ENCODE results near the gene MT1B.

GRCh38 chr16:56635441-56635967 is 16.2 kb upstream of the MT1B start:
- TF ChIP-seq, protein P1, sequence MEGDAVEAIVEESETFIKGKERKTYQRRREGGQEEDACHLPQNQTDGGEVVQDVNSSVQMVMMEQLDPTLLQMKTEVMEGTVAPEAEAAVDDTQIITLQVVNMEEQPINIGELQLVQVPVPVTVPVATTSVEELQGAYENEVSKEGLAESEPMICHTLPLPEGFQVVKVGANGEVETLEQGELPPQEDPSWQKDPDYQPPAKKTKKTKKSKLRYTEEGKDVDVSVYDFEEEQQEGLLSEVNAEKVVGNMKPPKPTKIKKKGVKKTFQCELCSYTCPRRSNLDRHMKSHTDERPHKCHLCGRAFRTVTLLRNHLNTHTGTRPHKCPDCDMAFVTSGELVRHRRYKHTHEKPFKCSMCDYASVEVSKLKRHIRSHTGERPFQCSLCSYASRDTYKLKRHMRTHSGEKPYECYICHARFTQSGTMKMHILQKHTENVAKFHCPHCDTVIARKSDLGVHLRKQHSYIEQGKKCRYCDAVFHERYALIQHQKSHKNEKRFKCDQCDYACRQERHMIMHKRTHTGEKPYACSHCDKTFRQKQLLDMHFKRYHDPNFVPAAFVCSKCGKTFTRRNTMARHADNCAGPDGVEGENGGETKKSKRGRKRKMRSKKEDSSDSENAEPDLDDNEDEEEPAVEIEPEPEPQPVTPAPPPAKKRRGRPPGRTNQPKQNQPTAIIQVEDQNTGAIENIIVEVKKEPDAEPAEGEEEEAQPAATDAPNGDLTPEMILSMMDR (IDR thresholded peaks at IDR 0.05; ENCODE audit: borderline replicate concordance, extremely low read depth, low read length, poor library complexity, severe bottlenecking): no peak
- TF ChIP-seq EZH2 (IDR thresholded peaks at IDR 0.05; ENCODE audit: borderline replicate concordance, low read depth, low read length, severe bottlenecking): no peak
